Liver (tissue), 9 donors: Measurements from ENCODE around the gene ERVK3-1. TPM values are rescaled to one million over a fixed set of nuclear protein-coding genes. Genes with fewer than 3 reads are reported as not detected.

Source experiments
- DNase-seq: peaks from one replicate; pipeline ENCODE4 v3.0.0-alpha.2; 2017; ENCODE audit warnings: low spot score
- H3K27ac ChIP-seq, 2 donors: one replicate each; pipeline ENCODE4 v1.7.0; 2013; ENCODE audit warnings: inconsistent platforms in 2 of 2, low read length in 2 of 2, control low read depth in 1 of 2, low read depth in 1 of 2, mild to moderate bottlenecking in 1 of 2
- H3K27me3 ChIP-seq, 4 donors: one replicate each; pipeline versions ENCODE4 v1.6.1 to v1.7.0; 2013; ENCODE audit warnings: low read length in 3 of 4, inconsistent platforms in 1 of 4, mild to moderate bottlenecking in 1 of 4, moderate library complexity in 1 of 4; ENCODE audit not compliant: control insufficient read depth in 4 of 4, insufficient read depth in 4 of 4
- H3K36me3 ChIP-seq, 4 donors: one replicate each; pipeline versions ENCODE4 v1.6.1 to v1.7.0; 2013; ENCODE audit warnings: low read length in 3 of 4, mild to moderate bottlenecking in 3 of 4, low read depth in 1 of 4, moderate library complexity in 1 of 4; ENCODE audit not compliant: control insufficient read depth in 4 of 4, insufficient read depth in 3 of 4
- H3K4me1 ChIP-seq, 4 donors: one replicate each; pipeline versions ENCODE4 v1.6.1 to v1.7.0; 2013; ENCODE audit warnings: low read length in 3 of 4, mild to moderate bottlenecking in 3 of 4, moderate library complexity in 1 of 4; ENCODE audit not compliant: control insufficient read depth in 4 of 4, insufficient read depth in 4 of 4
- H3K4me3 ChIP-seq, 3 donors: one replicate each; pipeline versions ENCODE4 v1.6.1 to v1.7.0; 2013; ENCODE audit warnings: low read length in 3 of 3, control low read depth in 1 of 3, low read depth in 1 of 3, mild to moderate bottlenecking in 1 of 3
- H3K9ac ChIP-seq, 2 donors: one replicate each; pipeline ENCODE4 v1.7.0; 2013; ENCODE audit warnings: low read length in 2 of 2, mild to moderate bottlenecking in 2 of 2, moderate library complexity in 2 of 2, control low read depth in 1 of 2, low read depth in 1 of 2
- H3K9me3 ChIP-seq, 4 donors: one replicate each; pipeline versions ENCODE4 v1.6.1 to v1.7.0; 2013; ENCODE audit warnings: low read length in 3 of 4; ENCODE audit not compliant: control insufficient read depth in 4 of 4
- EGR1 ChIP-seq, 2 donors: IDR thresholded peaks; 2 replicates each; pipeline ENCODE4 v1.6.1; 2016 to 2018; ENCODE audit warnings: antibody characterized with exemption in 2 of 2, low read depth in 2 of 2
- FOXA1 ChIP-seq: IDR thresholded peaks from 2 replicates; pipeline ENCODE4 v1.6.1; 2016; ENCODE audit warnings: antibody characterized with exemption
- FOXA2 ChIP-seq: IDR thresholded peaks from 2 replicates; pipeline ENCODE4 v1.6.1; 2016; ENCODE audit warnings: antibody characterized with exemption
- GABPA ChIP-seq, 2 donors: IDR thresholded peaks in 1 of 2; conservative IDR thresholded peaks in 1 of 2; 2 replicates each; pipeline ENCODE4 v1.6.1; 2016; ENCODE audit warnings: antibody characterized with exemption in 2 of 2, mild to moderate bottlenecking in 1 of 2, moderate library complexity in 1 of 2
- HNF4G ChIP-seq: IDR thresholded peaks from 2 replicates; pipeline ENCODE4 v1.6.1; 2016; ENCODE audit warnings: antibody characterized with exemption
- JUND ChIP-seq, 2 donors: IDR thresholded peaks; 2 replicates each; pipeline ENCODE4 v1.6.1; 2016; ENCODE audit warnings: antibody characterized with exemption in 2 of 2
- NR2F2 ChIP-seq: IDR thresholded peaks from 2 replicates; pipeline ENCODE4 v1.6.1; 2016; ENCODE audit warnings: antibody characterized with exemption
- RAD21 ChIP-seq, 2 donors: IDR thresholded peaks; 2 replicates each; pipeline ENCODE4 v1.6.1; 2016; ENCODE audit warnings: antibody characterized with exemption in 2 of 2, mild to moderate bottlenecking in 2 of 2
- RXRA ChIP-seq, 2 donors: IDR thresholded peaks; 2 replicates each; pipeline ENCODE4 v1.6.1; 2017 to 2018; ENCODE audit warnings: antibody characterized with exemption in 2 of 2, mild to moderate bottlenecking in 1 of 2
- SP1 ChIP-seq: IDR thresholded peaks from 2 replicates; pipeline ENCODE4 v1.6.1; 2018; ENCODE audit warnings: antibody characterized with exemption, mild to moderate bottlenecking
- TAF1 ChIP-seq: conservative IDR thresholded peaks from 2 replicates; pipeline ENCODE4 v1.6.1; 2016; ENCODE audit warnings: antibody characterized with exemption, mild to moderate bottlenecking
- YY1 ChIP-seq: IDR thresholded peaks from 2 replicates; pipeline ENCODE4 v1.6.1; 2016; ENCODE audit warnings: antibody characterized with exemption, mild to moderate bottlenecking
- WGBS: extraction: QIAGEN DNeasy Blood & Tissue Kit; methylation state at CpG from one replicate; pipeline ENCODE4 v1.1.7; 2013; 5-methylcytosine and 5-hydroxymethylcytosine counted together
- polyA plus RNA-seq, 2 donors: library from polyadenylated mRNA; stranded (reverse) in 1 of 2; unstranded in 1 of 2; fragments of 200-250 nt in 1 of 2; fragments of >200 nt in 1 of 2; fragmentation: Nextera tagmentation in 1 of 2; extraction: Ambion mirVana in 1 of 2; gene quantifications; one replicate each; pipeline versions ENCODE4 v1.2.1 to v1.2.3, GENCODE V29; 2013 to 2015
- total RNA-seq, 2 donors: library from RNA; depleted of rRNA; stranded (reverse); fragments of >200 nt; gene quantifications; one replicate each; pipeline ENCODE4 v1.2.3, GENCODE V29; 2014
- TF ChIP-seq, protein P1 (sequence below): fragments of 150-350 bp; IDR thresholded peaks from 2 replicates; pipeline ENCODE4 v1.5.1; 2017; ENCODE audit warnings: improper control_type of control experiment, low read depth, low read length; ENCODE audit not compliant: missing input control
- TF ChIP-seq, protein P2 (sequence below): IDR thresholded peaks from 2 replicates; pipeline ENCODE4 v1.6.1; 2016; ENCODE audit warnings: antibody characterized with exemption
- TF ChIP-seq, protein P3 (sequence below): IDR thresholded peaks from 2 replicates; pipeline ENCODE4 v1.6.1; 2016; ENCODE audit warnings: antibody characterized with exemption, mild to moderate bottlenecking
- donor health status: healthy.
- donor health status: healthy.
- donor health status: healthy.
- donor health status: healthy.
- donor health status: healthy.

ERVK3-1 gene
- total and polyA plus RNA-seq, 4 donors: 17.6 to 31.7 (median 24.7) TPM

DNA sequence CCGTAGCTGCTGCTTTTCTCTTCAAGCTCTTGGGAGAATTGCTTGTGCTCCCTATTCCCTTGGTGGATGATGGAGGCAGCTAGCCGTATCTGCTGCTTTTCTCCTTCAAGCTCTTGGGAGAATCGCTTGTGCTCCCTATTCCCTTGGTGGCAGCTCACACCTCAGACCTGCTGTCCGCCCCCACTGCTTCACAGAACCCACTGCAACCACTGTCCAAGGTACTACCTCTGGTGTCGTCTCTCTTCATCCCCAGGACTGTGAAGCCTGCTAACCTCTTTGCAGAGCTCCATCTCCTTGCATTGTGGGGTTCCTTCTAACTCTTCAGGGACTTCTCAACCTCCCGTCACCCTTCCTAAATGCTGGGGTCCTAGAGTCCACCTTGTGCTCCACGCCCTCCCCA is 4.6 kb upstream of the ERVK3-1 start:
- Histone ChIP-seq H3K9ac (no peak overlapping the region), H3K27me3 (no peaks in the 10 kb centered on the region), H3K36me3 (peaks cover under 1 to 17% (median 5%) of the 10 kb centered on the region in 4 donors), H3K27ac (no peak overlapping the region), H3K9me3 (peaks cover 11 to 30% (median 19%) of the 10 kb centered on the region in 4 donors), H3K4me1 (peaks cover 0 to 3% (median 1%) of the 10 kb centered on the region in 4 donors), H3K4me3 (peak overlapping the region in 1 of 3 donors; percentile 15)
- WGBS: 98% methylated on average over 7 of the region's 7 CpGs
- no peak for TF ChIP-seq YY1
- no peak for TF ChIP-seq GABPA (IDR thresholded peaks at IDR 0.05 in 1 of 2, conservative IDR thresholded peaks at IDR 0.05 in 1 of 2)
- TF ChIP-seq, protein P1, sequence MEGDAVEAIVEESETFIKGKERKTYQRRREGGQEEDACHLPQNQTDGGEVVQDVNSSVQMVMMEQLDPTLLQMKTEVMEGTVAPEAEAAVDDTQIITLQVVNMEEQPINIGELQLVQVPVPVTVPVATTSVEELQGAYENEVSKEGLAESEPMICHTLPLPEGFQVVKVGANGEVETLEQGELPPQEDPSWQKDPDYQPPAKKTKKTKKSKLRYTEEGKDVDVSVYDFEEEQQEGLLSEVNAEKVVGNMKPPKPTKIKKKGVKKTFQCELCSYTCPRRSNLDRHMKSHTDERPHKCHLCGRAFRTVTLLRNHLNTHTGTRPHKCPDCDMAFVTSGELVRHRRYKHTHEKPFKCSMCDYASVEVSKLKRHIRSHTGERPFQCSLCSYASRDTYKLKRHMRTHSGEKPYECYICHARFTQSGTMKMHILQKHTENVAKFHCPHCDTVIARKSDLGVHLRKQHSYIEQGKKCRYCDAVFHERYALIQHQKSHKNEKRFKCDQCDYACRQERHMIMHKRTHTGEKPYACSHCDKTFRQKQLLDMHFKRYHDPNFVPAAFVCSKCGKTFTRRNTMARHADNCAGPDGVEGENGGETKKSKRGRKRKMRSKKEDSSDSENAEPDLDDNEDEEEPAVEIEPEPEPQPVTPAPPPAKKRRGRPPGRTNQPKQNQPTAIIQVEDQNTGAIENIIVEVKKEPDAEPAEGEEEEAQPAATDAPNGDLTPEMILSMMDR: no peak
- no peak for TF ChIP-seq HNF4G
- no peak for TF ChIP-seq EGR1 (IDR thresholded peaks at IDR 0.05; ENCODE audit: low read depth in 2 of 2)
- TF ChIP-seq FOXA2: no peak
- TF ChIP-seq RXRA (IDR thresholded peaks at IDR 0.05): no peak
- no peak for TF ChIP-seq JUND (IDR thresholded peaks at IDR 0.05)
- TF ChIP-seq FOXA1: no peak
- TF ChIP-seq, protein P2, sequence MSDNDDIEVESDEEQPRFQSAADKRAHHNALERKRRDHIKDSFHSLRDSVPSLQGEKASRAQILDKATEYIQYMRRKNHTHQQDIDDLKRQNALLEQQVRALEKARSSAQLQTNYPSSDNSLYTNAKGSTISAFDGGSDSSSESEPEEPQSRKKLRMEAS: no peak
- no peak for TF ChIP-seq RAD21 (IDR thresholded peaks at IDR 0.05)
- DNase-seq: no peak

DNA sequence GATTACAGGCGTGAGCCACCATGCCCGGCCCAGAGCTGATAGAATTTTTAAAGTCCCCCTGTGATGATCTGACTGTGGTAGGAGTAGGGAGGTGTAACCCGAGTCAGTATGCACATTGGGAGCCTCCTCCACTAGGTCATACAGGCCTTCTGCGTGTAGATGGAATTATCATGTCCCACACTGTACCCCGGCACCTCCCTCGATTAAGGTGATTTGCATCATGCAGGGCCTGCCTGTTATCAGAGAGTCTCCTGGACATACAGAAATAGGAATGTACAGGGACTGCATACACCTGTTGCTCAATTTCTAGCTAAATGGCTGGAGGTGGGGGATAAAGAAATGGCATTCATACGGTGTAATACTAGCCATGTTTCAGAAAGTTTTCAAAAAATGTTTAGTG is 922 bp upstream of the ERVK3-1 start:
- no peak overlapping the region for H3K27ac ChIP-seq
- 90% methylated on average over 7 of the region's 7 CpGs for WGBS

DNA sequence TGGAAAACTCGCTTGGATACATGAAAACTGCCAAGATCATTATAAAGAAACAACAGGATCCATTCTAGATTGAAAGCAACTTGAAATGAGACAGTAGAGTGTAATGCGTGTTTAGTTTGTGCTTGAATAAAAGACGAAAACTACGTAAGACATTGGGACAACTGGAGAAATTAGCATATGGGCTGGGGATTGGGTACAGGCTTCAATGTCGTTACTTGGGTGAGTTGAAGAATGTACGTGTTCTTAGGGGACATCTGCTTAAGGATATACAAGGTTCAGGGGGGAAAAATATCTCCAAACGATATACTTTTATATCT is 471 bp upstream of the ERVK3-1 start:
- Histone ChIP-seq H3K27me3 (no peaks in the 10 kb centered on the region), H3K36me3 (peaks cover 5 to 34% (median 20%) of the 10 kb centered on the region in 4 donors), H3K27ac (peak overlapping the region in 1 of 2 donors; percentile 50), H3K9me3 (peaks cover 5 to 18% (median 11%) of the 10 kb centered on the region in 4 donors), H3K9ac (peak overlapping the region; percentile 15 to 63), H3K4me1 (peaks cover 4 to 16% (median 15%) of the 10 kb centered on the region in 4 donors), H3K4me3 (peak overlapping the region; percentile 52 to 78 (median 67))
- DNase-seq: no peak
- TF ChIP-seq GABPA (IDR thresholded peaks at IDR 0.05 in 1 of 2, conservative IDR thresholded peaks at IDR 0.05 in 1 of 2) (no peak), JUND (IDR thresholded peaks at IDR 0.05) (no peak), FOXA2 (no peak), FOXA1 (no peak), TAF1 (no peak), NR2F2 (no peak)
- TF ChIP-seq, protein P3, sequence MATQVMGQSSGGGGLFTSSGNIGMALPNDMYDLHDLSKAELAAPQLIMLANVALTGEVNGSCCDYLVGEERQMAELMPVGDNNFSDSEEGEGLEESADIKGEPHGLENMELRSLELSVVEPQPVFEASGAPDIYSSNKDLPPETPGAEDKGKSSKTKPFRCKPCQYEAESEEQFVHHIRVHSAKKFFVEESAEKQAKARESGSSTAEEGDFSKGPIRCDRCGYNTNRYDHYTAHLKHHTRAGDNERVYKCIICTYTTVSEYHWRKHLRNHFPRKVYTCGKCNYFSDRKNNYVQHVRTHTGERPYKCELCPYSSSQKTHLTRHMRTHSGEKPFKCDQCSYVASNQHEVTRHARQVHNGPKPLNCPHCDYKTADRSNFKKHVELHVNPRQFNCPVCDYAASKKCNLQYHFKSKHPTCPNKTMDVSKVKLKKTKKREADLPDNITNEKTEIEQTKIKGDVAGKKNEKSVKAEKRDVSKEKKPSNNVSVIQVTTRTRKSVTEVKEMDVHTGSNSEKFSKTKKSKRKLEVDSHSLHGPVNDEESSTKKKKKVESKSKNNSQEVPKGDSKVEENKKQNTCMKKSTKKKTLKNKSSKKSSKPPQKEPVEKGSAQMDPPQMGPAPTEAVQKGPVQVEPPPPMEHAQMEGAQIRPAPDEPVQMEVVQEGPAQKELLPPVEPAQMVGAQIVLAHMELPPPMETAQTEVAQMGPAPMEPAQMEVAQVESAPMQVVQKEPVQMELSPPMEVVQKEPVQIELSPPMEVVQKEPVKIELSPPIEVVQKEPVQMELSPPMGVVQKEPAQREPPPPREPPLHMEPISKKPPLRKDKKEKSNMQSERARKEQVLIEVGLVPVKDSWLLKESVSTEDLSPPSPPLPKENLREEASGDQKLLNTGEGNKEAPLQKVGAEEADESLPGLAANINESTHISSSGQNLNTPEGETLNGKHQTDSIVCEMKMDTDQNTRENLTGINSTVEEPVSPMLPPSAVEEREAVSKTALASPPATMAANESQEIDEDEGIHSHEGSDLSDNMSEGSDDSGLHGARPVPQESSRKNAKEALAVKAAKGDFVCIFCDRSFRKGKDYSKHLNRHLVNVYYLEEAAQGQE: no peak
- WGBS: 24% methylated on average over 7 of the region's 7 CpGs

More for the DNA sequence above, 922 bp upstream of the ERVK3-1 start:
- Histone ChIP-seq H3K27me3 (no peaks in the 10 kb centered on the region), H3K36me3 (peaks cover 4 to 29% (median 18%) of the 10 kb centered on the region in 4 donors), H3K4me3 (peak overlapping the region in 1 of 3 donors; percentile 67), H3K9me3 (peaks cover 5 to 19% (median 12%) of the 10 kb centered on the region in 4 donors), H3K4me1 (peaks cover 4 to 16% (median 15%) of the 10 kb centered on the region in 4 donors), H3K9ac (no peak overlapping the region)
- DNase-seq: no peak
- TF ChIP-seq SP1: no peak
- TF ChIP-seq, protein P2: no peak
